ENCODE results near the gene CDH4. TPM values are rescaled to one million over a fixed set of nuclear protein-coding genes. Genes with fewer than 3 reads are reported as not detected.

Gene CDH4
- total RNA-seq, 1 donor from 2014 or later: 2.2 TPM

DNA sequence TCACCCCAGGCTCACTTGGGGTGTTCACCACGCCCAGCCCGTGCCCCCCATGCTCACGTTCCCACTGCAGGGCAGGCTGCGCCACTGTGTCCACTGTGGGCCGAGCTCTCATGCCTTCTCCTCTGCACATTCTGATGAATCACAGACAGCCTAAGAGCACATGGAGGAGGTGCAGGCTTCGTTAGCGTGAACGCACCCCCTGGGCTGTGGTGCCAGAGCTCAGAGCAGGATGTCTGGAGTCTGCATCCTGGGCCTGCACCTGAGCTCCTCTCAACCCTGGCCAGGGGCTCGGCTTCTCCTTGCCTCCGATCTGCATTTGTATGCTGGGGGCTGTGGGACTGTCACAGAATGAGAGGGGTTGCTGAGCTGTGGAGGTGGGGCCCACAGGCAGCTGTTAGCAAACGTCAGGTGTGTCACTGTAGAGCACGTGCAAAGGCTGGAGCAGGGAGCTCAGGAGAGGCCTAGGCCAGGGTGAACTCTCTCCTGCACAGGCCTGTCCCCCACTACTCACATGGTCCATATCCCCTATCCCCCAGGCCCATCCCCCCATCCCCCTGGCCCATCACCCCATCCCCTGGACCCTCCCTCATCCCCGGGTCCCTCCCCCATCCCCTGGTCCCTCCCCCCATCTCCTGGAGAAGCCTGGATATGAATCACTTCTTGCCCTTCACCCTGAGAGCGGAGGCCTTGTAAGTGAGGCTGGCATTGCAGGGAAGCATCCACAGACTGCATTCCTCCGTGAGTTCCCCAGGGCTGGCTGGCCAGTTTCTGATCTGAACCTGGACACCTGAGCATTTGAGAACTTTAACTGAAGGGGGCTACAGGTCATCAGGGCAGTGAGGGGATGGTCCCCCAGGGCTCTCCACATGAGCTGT lies 504.1 kb downstream of the CDH4 start:
- intact Hi-C loops (cut with DNase I): no loop called here
- DNase-seq (ENCODE audit: low spot score): no peak
- no peak for ATAC-seq

DNA sequence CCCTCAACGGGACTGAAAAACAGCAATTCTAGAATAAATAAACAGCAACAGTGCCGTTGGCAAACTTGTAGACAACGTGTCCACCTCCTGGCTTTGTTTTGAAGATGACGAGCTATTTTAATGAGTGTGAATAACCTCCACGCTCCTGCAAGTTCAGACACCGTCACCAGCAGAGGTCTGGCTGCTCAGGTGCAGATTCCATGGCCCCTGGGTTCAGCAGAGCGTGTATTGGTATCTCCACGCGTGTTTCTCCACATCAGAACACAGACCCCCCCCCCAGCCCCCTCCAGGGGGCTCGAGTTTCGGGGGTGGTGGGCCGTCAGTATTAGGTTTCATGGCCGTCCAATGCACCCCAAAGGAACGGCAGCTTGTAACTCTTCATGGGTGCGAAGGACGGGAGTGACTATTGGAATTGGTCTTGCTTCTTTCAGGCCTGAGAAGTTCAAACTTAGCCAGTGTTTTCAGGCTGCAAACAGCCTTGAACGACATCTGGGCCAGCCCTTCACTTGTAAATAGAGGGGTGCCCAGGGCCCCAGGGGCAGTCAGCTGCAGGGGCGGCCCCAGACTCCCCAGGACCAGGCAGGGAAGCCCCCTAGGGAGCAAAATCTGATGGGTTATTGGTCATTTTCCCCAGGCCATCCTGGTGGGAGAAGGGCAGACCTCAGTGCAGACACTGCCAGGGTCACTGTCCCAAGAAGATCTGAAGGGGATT lies 505.1 kb downstream of the CDH4 start:
- ATAC-seq (no peak), DNase-seq (ENCODE audit: low spot score) (no peak)
- intact Hi-C loops (cut with DNase I): no loop called here

DNA sequence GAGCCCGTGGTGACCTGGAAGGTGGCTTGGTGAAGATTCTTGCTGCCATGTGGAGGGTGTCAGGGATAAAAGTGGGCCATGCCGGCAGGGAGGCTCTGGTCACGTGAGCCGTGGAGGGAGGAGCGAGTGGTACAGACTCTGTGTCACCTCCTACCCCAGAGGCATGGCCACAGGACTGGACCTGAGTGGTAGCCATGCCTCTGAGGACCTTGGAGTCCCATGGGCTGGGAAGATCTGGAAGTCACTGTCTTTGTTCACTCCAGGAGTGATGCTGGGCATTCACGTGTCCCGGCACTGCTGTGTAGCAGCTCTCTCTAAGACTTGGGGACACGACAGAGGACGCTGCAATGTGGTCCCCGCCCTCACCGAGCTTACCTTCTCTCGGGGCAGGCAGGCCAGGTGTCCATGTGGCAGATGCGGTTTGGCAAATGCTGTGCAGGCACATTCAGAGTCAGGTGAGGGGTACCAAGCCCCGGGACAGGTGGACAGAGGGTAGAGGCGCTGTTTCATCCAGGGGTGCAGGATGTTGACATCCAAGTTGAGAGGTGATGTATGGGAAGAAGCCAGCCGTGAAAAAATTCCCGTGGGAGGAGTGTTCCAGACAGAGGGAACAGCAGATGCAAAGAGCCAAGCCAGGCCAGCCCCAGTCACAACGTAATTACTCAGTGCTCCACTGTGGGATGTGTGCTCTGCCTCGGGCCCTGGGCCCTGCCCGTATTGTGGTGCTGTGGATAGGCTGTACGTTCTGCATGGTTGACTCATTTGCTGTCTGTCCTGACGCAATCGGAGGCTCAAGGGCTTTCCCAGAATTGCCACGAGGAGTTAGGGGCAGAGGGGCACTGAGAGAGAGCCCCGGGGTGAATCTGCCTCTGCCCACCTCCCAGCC lies 505.9 kb downstream of the CDH4 start:
- DNase-seq (ENCODE audit: low spot score): no peak
- intact Hi-C loops (cut with DNase I): no loop called here
- ATAC-seq: no peak

DNA sequence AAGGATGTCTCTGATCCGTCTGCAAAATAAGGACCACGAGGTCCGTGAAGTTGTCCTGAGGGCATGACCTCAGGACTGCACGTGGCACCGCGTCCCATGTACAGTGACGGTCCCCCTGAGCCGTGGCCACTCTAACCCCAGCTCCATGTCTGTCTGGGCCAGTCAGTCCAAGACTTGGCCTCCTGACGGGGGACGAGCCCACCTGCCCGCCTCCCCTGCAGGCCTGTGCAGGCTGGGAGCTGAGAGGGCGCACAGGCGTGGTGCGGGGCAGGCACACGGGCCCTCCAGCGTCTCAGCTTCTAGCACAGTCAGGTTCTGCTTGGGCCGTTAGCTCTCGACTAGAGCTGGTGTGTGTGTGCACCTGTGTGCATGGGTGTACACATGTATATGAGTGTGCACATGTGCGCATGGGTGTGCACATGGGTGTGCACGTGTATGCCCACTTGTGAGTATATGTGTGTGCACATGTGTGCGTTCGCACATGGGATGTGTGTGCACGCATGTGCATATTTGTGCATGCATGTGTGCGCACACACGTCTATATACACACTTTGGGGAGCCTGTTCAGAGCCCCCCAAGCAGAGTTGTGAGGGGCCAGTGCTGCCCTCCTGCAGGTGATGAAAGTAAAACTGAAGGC lies 506.6 kb downstream of the CDH4 start:
- intact Hi-C loops (cut with DNase I): no loop called here
- peak; percentile 31 for DNase-seq (ENCODE audit: low spot score)

DNA sequence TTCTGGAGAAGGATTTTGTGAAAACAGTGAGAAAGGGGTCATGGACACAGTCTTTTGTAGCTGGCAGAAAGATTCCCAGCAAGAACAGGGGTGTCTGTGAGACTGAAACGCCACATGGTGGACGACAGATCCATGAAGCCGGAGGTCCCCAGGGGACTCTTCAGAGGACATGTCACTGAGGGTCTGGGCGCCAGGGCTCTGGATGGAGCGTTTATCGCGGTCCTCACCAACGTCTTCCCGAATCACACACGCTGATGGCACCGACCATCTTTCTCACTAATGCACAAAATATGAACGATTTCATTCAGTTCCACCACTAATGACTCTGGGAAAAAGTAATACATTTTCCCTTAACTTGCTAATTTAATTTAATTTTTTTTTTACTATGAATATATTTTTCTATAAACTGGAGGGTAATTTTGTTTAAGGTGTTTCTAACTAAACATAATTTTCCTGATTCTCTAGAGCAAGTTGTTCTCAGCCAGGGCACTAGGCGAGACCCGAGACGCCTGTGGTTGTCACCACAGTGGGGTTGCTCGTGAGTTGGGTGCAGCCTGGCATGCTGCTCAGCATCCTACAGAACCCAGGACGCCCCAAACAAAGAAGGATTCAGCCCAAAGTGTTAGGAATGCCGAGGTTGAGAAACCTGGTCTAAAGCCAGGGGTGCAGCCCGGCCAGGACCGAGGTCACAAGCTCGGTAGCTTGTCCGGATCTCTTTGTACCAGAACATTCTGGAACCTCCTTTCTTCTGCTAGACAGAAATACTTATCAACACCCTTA lies 507.4 kb downstream of the CDH4 start:
- peak; percentile 51 for DNase-seq (ENCODE audit: low spot score)
- no peak for ATAC-seq
- intact Hi-C loops (cut with DNase I): no loop called here

More for the DNA sequence above, 506.6 kb downstream of the CDH4 start:
- ATAC-seq: no peak

DNA sequence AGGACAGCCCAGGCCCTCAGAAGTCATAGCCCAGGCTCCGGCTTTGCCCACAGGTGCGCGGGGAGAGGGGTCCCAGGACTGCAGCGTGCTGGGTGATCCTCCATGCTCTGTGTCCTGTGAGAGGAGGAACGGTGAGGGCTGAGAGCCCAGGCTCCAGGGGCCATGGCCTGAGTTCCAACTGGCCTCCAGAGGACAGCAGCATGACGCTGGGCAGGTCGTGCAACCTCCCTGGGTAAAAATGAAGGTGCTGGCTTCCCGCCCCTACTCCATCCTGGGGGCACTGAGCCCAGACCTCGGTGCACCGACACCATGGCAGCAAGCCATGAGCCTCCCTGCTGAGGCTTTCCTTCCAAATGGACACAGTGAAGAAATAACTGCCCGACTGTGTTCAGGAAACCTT lies 508.3 kb downstream of the CDH4 start:
- DNase-seq (ENCODE audit: low spot score) (peak; percentile 21), ATAC-seq (no peak)
- intact Hi-C loops (cut with DNase I): no loop called here

DNA sequence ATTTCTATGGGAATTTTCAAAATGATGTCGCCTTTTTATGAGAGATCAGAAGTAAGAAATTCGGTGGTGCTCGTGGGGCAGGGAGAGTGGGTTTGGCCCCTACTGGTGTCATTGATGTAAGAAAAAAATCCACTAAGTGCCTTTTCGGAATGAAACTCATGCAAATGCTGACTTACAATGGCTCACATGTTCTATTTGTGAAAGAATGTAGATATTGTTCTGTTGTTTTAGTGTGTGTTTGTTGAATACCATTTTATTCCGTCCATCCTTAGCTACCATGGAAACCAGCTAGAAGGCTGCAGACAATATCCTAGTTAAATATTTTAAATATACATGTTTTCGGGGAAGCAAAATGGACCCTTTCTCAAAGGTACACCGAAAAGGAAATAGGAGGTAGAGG lies 508.7 kb downstream of the CDH4 start:
- DNase-seq (ENCODE audit: low spot score) (no peak), ATAC-seq (no peak)
- intact Hi-C loops (cut with DNase I): no loop called here

DNA sequence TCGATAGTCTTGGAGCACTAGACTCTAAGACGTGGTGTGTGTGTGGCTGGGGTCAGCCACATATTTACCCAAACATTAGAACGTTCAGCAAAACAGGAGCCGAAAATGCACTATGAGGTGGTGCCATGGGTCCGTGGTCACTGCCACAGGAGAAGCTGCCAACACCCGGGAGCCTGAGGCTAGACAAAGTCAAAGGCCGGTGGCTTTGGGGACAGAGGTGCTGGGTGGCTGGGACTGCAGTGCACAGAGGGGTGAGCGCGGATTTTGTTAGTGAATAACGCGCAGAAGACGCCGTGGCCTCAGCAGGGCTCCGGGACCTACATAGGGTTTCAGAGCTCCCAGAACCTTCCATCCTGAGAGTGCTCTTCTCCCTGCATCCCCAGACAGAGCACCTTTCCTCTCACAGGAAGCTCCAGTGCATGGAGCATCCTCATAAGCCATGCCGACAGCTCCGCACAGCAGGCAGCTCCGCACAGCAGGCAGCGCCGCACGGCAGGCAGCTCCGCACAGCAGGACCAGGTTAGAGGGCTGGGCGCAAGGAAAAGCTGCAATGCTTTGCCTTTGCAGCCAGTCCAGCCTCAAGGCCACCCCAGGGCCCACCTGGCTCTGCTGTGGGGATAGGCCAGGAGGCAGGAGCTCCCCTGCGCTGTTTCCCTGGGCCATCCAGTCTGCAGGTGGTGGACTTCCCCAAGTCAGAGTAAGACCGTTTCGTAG lies 509.5 kb downstream of the CDH4 start:
- ATAC-seq (no peak), DNase-seq (ENCODE audit: low spot score) (peak; percentile 41)
- intact Hi-C loops (cut with DNase I): no loop called here

DNA sequence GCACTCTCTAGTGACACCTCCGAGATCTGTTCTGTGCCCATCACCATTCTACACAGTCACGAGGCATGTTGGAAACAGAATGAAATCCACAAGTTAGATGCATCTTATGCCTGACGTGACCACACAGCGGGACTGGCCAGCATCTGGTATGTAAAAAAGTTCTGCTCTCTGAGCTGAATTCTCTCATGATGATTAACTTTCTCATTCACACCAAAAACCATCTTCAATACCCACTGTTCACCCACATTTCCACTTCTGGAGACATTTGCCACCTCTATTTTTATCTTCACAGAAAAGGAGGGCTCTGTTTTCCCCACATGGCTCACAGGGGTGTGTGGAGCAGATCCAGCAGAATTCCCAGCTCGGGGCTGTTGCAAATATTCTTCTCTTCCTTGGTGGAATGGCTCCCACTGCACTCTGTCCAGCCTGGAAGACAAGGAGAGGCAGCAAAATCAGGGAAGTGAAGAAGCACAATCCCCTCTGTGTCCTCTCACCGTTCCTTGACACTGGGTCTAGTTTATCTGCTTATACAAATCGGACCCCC lies 510.2 kb downstream of the CDH4 start:
- DNase-seq (ENCODE audit: low spot score): peak; percentile 4
- intact Hi-C loops (cut with DNase I): no loop called here

DNA sequence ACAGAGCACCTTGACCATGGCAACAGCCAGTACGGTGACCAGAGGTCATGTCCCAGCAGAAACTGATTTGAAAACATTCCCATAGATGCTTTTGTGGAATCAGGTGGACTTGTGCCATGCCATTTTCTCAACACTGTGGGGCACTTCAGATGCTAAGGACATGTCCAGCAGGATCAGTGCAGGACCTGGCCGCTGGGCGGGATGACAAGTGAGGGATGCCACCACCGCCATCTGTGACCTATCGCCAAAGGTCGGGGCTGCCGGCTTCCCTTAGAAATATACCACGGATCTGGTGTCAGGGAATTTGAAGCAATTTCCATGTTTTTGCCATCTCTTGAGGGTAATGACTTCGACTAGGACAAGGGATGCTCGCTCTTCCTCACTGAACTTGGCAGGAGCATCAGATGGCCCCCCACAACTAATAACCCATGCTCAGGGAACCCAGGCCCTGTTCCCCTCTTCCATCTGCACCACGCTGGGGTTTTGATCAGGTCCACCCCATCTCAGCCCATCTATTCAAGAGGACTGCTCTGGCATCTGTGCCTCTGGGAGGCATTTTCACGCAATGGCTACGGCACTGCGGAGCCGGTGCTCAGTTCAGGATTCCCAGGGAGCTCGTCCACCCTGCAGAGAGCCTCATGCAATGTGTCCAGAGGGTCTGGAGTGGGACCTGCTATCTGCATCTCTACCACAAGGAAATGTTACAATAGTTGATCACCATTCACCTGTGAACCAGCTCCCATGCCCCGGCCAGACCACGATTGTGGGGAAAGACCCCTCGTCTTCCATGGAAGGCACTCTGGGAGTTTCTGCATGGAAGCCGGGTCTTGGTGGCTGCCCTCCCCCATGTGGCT lies 511.1 kb downstream of the CDH4 start:
- DNase-seq (ENCODE audit: low spot score) (peak; percentile 35), ATAC-seq (no peak)
- intact Hi-C loops (cut with DNase I): no loop called here

More for the DNA sequence above, 510.2 kb downstream of the CDH4 start:
- ATAC-seq: no peak

DNA sequence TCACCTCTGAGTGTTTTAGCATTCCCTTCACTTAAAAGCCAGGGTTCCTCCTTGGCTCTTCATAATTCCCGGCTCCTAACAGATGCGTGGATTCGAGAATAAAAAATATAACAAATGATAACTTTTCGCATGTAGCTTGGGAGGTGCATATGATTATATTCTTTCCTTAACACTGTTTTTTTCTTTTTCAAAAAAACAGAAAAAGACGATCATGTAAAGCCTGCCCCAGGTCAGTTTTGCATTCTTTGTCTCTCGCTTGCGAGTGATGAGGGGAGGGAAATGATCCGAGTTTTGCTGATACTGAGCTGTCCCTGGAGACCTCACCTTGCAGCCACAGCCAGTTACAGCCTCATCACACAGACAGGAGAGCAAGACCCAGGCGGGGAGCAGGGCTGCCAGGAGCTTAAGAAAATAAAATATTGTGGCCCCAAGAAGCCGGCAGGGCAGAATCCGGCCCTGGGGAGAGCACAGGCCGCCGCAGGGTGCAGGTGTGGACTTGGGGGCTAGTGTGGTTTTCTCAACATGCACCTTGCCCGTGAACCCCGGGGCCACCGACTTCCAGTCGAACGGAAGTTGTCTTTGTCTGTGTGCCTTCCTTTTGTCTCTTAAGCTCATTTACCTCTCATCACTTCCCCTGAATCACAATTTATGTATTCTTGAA lies 511.8 kb downstream of the CDH4 start:
- DNase-seq (ENCODE audit: low spot score) (peak; percentile 32), ATAC-seq (no peak)
- intact Hi-C loops (cut with DNase I): no loop called here

DNA sequence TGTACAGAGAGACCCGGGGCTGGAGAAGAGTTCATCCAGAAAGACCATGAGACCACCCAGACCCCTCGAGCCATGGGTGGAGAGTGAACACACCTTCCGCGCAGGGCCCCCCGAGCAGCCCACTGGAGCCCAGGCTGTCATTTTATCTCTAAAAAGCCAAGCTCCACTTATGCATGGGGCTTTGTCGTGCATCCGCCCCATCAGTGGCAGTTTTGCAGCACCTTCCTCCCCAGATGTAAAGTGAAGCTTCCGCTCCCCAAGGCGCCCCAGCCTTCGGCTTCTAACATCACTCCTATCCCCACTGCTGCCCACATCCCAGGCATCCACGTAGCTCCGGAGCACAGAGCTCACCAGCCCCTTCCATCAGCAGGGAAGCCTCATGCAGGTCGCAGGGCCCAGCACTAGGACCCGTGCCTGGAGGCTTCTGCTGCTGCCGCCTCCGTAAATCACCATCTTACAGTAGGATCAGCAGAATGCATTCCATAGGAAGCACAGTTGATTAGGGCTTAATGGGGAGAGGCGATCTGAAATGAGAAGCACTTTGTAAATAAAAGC lies 512.5 kb downstream of the CDH4 start:
- DNase-seq (ENCODE audit: low spot score) (peak; percentile 31), ATAC-seq (no peak)
- intact Hi-C loops (cut with DNase I): no loop called here

DNA sequence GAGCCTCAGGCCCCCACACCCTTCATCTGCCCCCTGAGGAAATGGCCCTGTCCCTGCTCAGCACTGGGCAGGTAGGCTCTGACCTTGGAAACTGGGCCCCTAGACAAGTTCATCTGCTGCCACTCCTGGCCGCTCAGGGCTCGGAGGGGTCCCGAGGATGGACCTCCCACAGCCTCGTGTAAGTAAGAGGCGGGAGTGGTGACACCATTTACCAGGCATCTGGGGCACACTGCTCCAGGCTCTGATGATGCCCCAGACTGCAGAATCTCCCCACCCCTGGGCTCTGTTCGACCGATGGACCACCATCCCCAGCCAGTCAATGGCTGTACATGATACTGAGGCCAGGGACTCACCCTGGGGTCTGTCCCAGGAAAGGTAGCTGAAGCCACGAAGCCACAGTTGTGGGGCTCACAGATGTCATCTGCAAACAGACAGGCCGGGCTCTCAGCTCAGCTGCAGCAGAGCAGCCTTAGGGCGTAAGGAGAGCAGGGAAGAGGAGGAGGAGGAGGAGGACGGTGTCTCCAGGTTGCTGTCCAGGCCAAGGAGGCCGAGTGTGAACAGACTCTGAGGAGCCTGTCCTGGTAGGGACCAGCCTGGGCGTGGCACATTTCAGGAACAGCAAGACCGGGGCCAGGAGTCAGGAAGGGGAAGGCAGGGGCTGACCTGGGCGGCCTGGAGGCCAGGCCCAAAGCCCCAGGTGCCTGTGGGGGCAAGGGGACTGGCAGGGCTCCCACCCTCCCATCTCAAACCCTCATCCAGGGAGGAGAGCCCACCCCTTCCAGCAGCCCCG lies 513.2 kb downstream of the CDH4 start:
- DNase-seq (ENCODE audit: low spot score): peak; percentile 37
- intact Hi-C loops (cut with DNase I): no loop called here
- no peak for ATAC-seq

DNA sequence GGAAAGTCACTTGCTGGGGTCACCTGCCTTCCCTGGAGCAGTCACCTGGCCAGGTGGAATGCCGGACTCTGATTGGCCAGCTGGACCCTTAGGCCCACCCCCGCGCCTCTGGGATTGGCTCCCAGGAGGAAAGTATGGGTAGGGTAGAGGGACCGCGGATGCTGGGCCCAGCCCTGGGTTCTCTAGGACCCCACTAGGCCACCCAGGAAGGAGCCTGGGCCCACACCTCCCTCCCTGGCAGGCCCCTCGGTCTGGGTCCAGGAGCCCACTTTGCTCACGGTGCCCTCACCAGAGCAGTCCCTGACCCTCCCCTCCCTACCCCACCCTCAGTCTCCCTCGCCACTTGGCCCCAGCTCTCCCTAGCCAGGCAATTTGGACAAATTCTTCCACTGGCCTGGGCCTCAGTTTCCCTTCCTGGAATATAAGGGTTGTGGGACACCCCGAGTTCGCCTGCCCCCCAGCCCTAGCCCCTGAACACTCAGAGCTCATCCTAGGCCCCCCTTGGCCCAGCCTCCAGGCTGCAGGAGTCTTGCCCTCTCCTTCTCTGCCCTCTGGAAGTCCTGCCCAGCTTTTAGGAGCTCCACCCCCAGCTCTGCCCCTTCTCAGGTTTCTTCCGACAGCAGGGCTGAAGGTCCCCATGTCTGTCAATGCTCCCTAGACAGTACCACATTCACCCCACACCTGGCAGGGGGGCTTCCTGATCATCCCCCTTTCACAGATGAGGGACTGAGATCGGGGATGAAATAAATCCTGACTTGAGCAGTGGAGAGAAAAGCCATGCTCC lies 514.0 kb downstream of the CDH4 start:
- DNase-seq (ENCODE audit: low spot score) (peak; percentile 47), ATAC-seq (no peak)
- intact Hi-C loops (cut with DNase I): no loop called here
